WTC11 (cell line): ENCODE results near the gene SCYL3. TPM values are rescaled to one million over a fixed set of nuclear protein-coding genes. Genes with fewer than 3 reads are reported as not detected.

Experiments used
- ATAC-seq: fragments of 200-7000 bp; cut with Tn5 transposase; 2 replicates; pipeline ENCODE4 v1.10.0; 2021; ENCODE audit warnings: mild to moderate bottlenecking, moderate library complexity
- CTCF ChIA-PET: fragments of 300-600 bp; sonication (Branson Sonifier 250); formaldehyde crosslinking; loops from one replicate; lab custom pipeline; 2021; ENCODE audit warnings: antibody characterized with exemption; lab: Charles Lee
- POLR2A ChIA-PET: fragments of 350-600 bp; sonication (Branson Sonifier 250); formaldehyde crosslinking; loops from one replicate; lab custom pipeline; 2021; ENCODE audit warnings: antibody characterized with exemption; lab: Charles Lee
- DNase-seq: peaks from one replicate; pipeline ENCODE4 v3.0.0; 2021; ENCODE audit warnings: low spot score
- H3K27ac Mint-ChIP-seq: 2 replicates; pipeline ENCODE4 v1.8.0; 2021; ENCODE audit warnings: mixed read lengths
- H3K27me3 Mint-ChIP-seq: 2 replicates; pipeline ENCODE4 v1.8.0; 2021; ENCODE audit warnings: low read depth, mild to moderate bottlenecking, moderate library complexity, mixed read lengths
- H3K36me3 Mint-ChIP-seq: 2 replicates; pipeline ENCODE4 v1.8.0; 2021; ENCODE audit warnings: mixed read lengths
- H3K4me1 Mint-ChIP-seq: 2 replicates; pipeline ENCODE4 v1.8.0; 2022; ENCODE audit warnings: mixed read lengths
- H3K4me3 Mint-ChIP-seq: 2 replicates; pipeline ENCODE4 v1.8.0; 2021; ENCODE audit warnings: mild to moderate bottlenecking, moderate library complexity, mixed read lengths
- H3K9me3 Mint-ChIP-seq: 2 replicates; pipeline ENCODE4 v1.8.0; 2021; ENCODE audit warnings: mixed read lengths
- ATF1 ChIP-seq: sonication (generic); formaldehyde crosslinking; IDR thresholded peaks from 2 replicates; pipeline ENCODE4 v1.8.1; 2023; ENCODE audit warnings: mild to moderate bottlenecking, moderate library complexity, missing genetic modification reagents
- CBFB ChIP-seq: sonication (generic); formaldehyde crosslinking; IDR thresholded peaks from 2 replicates; pipeline ENCODE4 v1.8.1; 2022; ENCODE audit warnings: mild to moderate bottlenecking, low read depth, missing genetic modification reagents
- ETV6 ChIP-seq: sonication (generic); formaldehyde crosslinking; IDR thresholded peaks from 2 replicates; pipeline ENCODE4 v1.8.1; 2022; ENCODE audit warnings: mild to moderate bottlenecking, missing genetic modification reagents
- FOXP1 ChIP-seq: sonication (generic); formaldehyde crosslinking; IDR thresholded peaks from 2 replicates; pipeline ENCODE4 v1.8.0; 2022; ENCODE audit warnings: missing genetic modification reagents, mild to moderate bottlenecking, moderate library complexity, borderline replicate concordance
- NFYB ChIP-seq: sonication (generic); formaldehyde crosslinking; conservative IDR thresholded peaks from 2 replicates; pipeline ENCODE4 v1.8.0; 2022; ENCODE audit warnings: low read depth, missing genetic modification reagents
- SOX15 ChIP-seq: fragments of 250-450 bp; sonication (Bioruptor Pico); IDR thresholded peaks from 2 replicates; pipeline ENCODE4 v1.9.0; 2021; ENCODE audit warnings: mild to moderate bottlenecking
- ZNF317 ChIP-seq: sonication (generic); formaldehyde crosslinking; IDR thresholded peaks from 2 replicates; pipeline ENCODE4 v1.8.1; 2023; ENCODE audit warnings: low read depth, mild to moderate bottlenecking, moderate library complexity, missing genetic modification reagents, borderline replicate concordance
- ZNF416 ChIP-seq: fragments of 250-450 bp; sonication (Bioruptor Pico); IDR thresholded peaks from 2 replicates; pipeline ENCODE4 v1.9.0; 2021; ENCODE audit warnings: mild to moderate bottlenecking, inconsistent platforms
- ZNF671 ChIP-seq: fragments of 250-450 bp; sonication (Bioruptor Pico); IDR thresholded peaks from 2 replicates; pipeline ENCODE4 v1.8.0; 2021; ENCODE audit warnings: mild to moderate bottlenecking
- total RNA-seq: library from RNA; stranded (reverse); gene quantifications from 3 replicates; pipeline ENCODE4 v1.2.3, GENCODE V29; 2021
- TF ChIP-seq, protein P1 (sequence below): sonication (generic); formaldehyde crosslinking; IDR thresholded peaks from 2 replicates; pipeline ENCODE4 v1.8.1; 2023; ENCODE audit warnings: mild to moderate bottlenecking, missing genetic modification reagents
- TF ChIP-seq, protein P2 (sequence below): sonication (generic); formaldehyde crosslinking; IDR thresholded peaks from 2 replicates; pipeline ENCODE4 v1.8.1; 2023; ENCODE audit warnings: mild to moderate bottlenecking, missing genetic modification reagents, moderate library complexity
- TF ChIP-seq, protein P3 (sequence below): fragments of 250-450 bp; sonication (Bioruptor Pico); IDR thresholded peaks from 2 replicates; pipeline ENCODE4 v1.9.0; 2021; ENCODE audit warnings: mild to moderate bottlenecking, borderline replicate concordance
- TF ChIP-seq, protein P4 (sequence below): fragments of 250-450 bp; sonication (Bioruptor Pico); IDR thresholded peaks from 2 replicates; pipeline ENCODE4 v1.9.0; 2021; ENCODE audit warnings: mild to moderate bottlenecking
- TF ChIP-seq, protein P5 (sequence below): fragments of 250-450 bp; sonication (Bioruptor Pico); IDR thresholded peaks from 2 replicates; pipeline ENCODE4 v1.9.0; 2021; ENCODE audit warnings: moderate library complexity, mild to moderate bottlenecking, inconsistent platforms, borderline replicate concordance
- TF ChIP-seq, protein P6 (sequence below): sonication (generic); formaldehyde crosslinking; IDR thresholded peaks from 2 replicates; pipeline ENCODE4 v1.8.1; 2022; ENCODE audit warnings: missing genetic modification reagents, borderline replicate concordance

SCYL3 gene
- total RNA-seq, 1 experiment from 2014 or later, result 5.3 TPM

DNA sequence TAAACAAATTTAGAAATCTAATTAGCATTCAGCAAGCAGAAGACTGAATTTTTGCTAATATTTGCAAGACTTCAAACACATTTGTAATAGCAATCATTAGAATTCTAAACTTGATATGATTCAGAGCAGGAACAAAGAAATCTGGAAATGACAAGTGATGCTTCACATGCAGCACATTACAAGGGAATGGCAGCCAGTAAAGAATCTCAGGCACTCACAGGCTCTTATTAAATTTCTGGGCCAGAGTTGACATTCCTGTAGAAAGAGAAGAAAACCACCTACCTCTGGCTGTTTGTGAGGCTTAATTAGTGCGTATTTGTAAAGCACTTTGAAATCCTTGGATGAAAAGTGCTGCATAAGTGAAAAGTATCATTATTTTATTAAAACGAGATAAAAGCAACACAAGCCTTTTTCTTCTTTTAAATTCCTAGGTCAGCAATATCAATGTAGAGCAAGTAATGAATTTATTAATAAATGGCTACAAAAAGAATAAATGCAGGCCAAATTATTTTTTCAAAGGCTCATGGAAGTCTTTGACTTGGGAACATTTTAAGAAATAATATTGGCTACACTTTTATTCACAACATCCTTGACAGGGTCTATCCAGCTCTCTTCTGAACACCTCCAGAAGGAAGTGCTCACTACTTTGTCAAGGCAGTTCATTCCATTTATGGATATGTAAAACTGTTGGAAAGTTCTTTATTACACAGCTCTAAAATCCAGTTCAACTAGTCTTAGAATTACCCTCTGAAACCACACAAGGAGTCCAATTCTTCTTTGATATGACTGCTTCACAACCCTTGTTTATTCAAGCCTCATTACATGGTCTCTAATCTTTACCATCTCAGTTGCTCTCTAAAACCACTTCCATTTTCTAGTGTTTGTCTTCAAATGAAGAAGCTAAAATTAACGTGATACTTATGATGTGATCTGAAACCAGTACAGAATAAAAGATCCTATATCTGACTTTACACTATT, 32.1 kb upstream of the SCYL3 start (continued):
- TF ChIP-seq, protein P1, sequence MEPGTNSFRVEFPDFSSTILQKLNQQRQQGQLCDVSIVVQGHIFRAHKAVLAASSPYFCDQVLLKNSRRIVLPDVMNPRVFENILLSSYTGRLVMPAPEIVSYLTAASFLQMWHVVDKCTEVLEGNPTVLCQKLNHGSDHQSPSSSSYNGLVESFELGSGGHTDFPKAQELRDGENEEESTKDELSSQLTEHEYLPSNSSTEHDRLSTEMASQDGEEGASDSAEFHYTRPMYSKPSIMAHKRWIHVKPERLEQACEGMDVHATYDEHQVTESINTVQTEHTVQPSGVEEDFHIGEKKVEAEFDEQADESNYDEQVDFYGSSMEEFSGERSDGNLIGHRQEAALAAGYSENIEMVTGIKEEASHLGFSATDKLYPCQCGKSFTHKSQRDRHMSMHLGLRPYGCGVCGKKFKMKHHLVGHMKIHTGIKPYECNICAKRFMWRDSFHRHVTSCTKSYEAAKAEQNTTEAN (CRISPR knock-in tag), result no peak
- TF ChIP-seq NFYB (no peak), ZNF317 (CRISPR knock-in tag) (no peak), FOXP1 (CRISPR knock-in tag) (no peak)
- TF ChIP-seq, protein P2, sequence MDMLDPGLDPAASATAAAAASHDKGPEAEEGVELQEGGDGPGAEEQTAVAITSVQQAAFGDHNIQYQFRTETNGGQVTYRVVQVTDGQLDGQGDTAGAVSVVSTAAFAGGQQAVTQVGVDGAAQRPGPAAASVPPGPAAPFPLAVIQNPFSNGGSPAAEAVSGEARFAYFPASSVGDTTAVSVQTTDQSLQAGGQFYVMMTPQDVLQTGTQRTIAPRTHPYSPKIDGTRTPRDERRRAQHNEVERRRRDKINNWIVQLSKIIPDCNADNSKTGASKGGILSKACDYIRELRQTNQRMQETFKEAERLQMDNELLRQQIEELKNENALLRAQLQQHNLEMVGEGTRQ, result no peak
- TF ChIP-seq, protein P3, sequence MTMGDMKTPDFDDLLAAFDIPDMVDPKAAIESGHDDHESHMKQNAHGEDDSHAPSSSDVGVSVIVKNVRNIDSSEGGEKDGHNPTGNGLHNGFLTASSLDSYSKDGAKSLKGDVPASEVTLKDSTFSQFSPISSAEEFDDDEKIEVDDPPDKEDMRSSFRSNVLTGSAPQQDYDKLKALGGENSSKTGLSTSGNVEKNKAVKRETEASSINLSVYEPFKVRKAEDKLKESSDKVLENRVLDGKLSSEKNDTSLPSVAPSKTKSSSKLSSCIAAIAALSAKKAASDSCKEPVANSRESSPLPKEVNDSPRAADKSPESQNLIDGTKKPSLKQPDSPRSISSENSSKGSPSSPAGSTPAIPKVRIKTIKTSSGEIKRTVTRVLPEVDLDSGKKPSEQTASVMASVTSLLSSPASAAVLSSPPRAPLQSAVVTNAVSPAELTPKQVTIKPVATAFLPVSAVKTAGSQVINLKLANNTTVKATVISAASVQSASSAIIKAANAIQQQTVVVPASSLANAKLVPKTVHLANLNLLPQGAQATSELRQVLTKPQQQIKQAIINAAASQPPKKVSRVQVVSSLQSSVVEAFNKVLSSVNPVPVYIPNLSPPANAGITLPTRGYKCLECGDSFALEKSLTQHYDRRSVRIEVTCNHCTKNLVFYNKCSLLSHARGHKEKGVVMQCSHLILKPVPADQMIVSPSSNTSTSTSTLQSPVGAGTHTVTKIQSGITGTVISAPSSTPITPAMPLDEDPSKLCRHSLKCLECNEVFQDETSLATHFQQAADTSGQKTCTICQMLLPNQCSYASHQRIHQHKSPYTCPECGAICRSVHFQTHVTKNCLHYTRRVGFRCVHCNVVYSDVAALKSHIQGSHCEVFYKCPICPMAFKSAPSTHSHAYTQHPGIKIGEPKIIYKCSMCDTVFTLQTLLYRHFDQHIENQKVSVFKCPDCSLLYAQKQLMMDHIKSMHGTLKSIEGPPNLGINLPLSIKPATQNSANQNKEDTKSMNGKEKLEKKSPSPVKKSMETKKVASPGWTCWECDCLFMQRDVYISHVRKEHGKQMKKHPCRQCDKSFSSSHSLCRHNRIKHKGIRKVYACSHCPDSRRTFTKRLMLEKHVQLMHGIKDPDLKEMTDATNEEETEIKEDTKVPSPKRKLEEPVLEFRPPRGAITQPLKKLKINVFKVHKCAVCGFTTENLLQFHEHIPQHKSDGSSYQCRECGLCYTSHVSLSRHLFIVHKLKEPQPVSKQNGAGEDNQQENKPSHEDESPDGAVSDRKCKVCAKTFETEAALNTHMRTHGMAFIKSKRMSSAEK, result no peak

DNA sequence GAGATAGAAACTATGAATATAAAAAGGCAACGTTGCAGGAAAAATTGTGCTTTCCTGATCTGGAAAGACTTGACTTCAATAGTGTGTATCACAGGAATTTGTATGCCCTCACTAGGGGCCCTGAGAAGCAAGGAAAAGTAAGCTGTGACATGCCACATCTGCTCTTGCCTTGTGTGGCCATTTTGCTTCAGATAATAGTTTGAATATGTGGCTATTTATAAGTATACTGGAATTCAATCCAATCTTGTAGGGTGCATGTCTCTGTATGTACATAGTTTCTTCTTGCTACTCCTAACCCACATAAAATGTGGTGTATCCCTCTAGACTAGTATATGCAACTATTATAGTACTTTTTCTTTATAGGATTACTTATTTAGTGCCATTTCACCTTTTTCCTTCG, 31.1 kb upstream of the SCYL3 start:
- Mint-ChIP-seq H3K4me1 (no peaks in the 10 kb centered on the region), H3K4me3 (no peak overlapping the region), H3K27ac (no peak overlapping the region), H3K9me3 (no peaks in the 10 kb centered on the region), H3K36me3 (no peaks in the 10 kb centered on the region), H3K27me3 (no peaks in the 10 kb centered on the region)
- ATAC-seq, result no peak
- DNase-seq, result no peak
- TF ChIP-seq CBFB (CRISPR knock-in tag), result no peak
- no peak for TF ChIP-seq ATF1 (CRISPR knock-in tag)
- TF ChIP-seq, protein P4, sequence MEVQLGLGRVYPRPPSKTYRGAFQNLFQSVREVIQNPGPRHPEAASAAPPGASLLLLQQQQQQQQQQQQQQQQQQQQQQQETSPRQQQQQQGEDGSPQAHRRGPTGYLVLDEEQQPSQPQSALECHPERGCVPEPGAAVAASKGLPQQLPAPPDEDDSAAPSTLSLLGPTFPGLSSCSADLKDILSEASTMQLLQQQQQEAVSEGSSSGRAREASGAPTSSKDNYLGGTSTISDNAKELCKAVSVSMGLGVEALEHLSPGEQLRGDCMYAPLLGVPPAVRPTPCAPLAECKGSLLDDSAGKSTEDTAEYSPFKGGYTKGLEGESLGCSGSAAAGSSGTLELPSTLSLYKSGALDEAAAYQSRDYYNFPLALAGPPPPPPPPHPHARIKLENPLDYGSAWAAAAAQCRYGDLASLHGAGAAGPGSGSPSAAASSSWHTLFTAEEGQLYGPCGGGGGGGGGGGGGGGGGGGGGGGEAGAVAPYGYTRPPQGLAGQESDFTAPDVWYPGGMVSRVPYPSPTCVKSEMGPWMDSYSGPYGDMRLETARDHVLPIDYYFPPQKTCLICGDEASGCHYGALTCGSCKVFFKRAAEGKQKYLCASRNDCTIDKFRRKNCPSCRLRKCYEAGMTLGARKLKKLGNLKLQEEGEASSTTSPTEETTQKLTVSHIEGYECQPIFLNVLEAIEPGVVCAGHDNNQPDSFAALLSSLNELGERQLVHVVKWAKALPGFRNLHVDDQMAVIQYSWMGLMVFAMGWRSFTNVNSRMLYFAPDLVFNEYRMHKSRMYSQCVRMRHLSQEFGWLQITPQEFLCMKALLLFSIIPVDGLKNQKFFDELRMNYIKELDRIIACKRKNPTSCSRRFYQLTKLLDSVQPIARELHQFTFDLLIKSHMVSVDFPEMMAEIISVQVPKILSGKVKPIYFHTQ (CRISPR knock-in tag), result no peak
- TF ChIP-seq, protein P1 (CRISPR knock-in tag), result no peak
- TF ChIP-seq, protein P5, sequence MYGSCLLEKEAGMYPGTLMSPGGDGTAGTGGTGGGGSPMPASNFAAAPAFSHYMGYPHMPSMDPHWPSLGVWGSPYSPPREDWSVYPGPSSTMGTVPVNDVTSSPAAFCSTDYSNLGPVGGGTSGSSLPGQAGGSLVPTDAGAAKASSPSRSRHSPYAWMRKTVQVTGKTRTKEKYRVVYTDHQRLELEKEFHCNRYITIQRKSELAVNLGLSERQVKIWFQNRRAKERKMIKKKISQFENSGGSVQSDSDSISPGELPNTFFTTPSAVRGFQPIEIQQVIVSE, result no peak
- TF ChIP-seq ZNF671 (CRISPR knock-in tag), result no peak
- TF ChIP-seq, protein P6, sequence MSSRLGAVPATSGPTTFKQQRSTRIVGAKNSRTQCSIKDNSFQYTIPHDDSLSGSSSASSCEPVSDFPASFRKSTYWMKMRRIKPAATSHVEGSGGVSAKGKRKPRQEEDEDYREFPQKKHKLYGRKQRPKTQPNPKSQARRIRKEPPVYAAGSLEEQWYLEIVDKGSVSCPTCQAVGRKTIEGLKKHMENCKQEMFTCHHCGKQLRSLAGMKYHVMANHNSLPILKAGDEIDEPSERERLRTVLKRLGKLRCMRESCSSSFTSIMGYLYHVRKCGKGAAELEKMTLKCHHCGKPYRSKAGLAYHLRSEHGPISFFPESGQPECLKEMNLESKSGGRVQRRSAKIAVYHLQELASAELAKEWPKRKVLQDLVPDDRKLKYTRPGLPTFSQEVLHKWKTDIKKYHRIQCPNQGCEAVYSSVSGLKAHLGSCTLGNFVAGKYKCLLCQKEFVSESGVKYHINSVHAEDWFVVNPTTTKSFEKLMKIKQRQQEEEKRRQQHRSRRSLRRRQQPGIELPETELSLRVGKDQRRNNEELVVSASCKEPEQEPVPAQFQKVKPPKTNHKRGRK (CRISPR knock-in tag), result no peak
- no peak for TF ChIP-seq ETV6 (CRISPR knock-in tag)
- TF ChIP-seq ZNF416, result no peak
- TF ChIP-seq SOX15, result no peak
- ChIA-PET CTCF (no interaction called here), POLR2A (no interaction called here)
